NCI-H446 treated with DMSO at 0.1 percent for 48 hours (cell line): ENCODE data around the gene CCNI2.

Source experiments
- DNase-seq: peaks from one replicate; lab custom pipeline; 2025; lab: John Stamatoyannopoulos, UW

Gene CCNI2

GRCh38 chr5:132750471-132751230, 3.4 kb downstream of the CCNI2 start:
- DNase-seq = no peak

- DNase-seq = no peak
Measured at GRCh38 chr5:132751444-132751843, 4.2 kb downstream of the CCNI2 start.

GRCh38 chr5:132751971-132752580, 4.8 kb downstream of the CCNI2 start:
- no peak for DNase-seq

GRCh38 chr5:132752581-132753125, 5.4 kb downstream of the CCNI2 start:
- DNase-seq = no peak

GRCh38 chr5:132753135-132753987, 6.1 kb downstream of the CCNI2 start:
- DNase-seq = no peak

GRCh38 chr5:132754111-132754510, 6.9 kb downstream of the CCNI2 start:
- DNase-seq = no peak

GRCh38 chr5:132754947-132755346, 7.7 kb downstream of the CCNI2 start:
- no peak for DNase-seq

- no peak for DNase-seq
Measured at GRCh38 chr5:132756542-132756941, 9.3 kb downstream of the CCNI2 start.

GRCh38 chr5:132758451-132758850, 11.2 kb downstream of the CCNI2 start:
- no peak for DNase-seq

GRCh38 chr5:132759114-132760048, 12.2 kb downstream of the CCNI2 start:
- DNase-seq = no peak

GRCh38 chr5:132760049-132760420, 12.8 kb downstream of the CCNI2 start:
- DNase-seq = no peak

- no peak for DNase-seq
Measured at GRCh38 chr5:132760601-132761317, 13.5 kb downstream of the CCNI2 start.

GRCh38 chr5:132761321-132762240, 14.4 kb downstream of the CCNI2 start:
- DNase-seq = no peak

GRCh38 chr5:132762246-132763000, 15.2 kb downstream of the CCNI2 start:
- DNase-seq = no peak

GRCh38 chr5:132763181-132764036, 16.2 kb downstream of the CCNI2 start:
- DNase-seq = no peak

GRCh38 chr5:132764051-132764450, 16.8 kb downstream of the CCNI2 start:
- DNase-seq = no peak

- no peak for DNase-seq
Measured at GRCh38 chr5:132764671-132765238, 17.5 kb downstream of the CCNI2 start.
